Measurements from ENCODE around the gene DGUOK.

The DGUOK gene

GRCh38 chr2:73983322-73984202 is 56.9 kb downstream of the DGUOK start:
- peak; percentile 79 for DNase-seq

- peak; percentile 66 for DNase-seq
Observed at GRCh38 chr2:73984203-73984921, 57.7 kb downstream of the DGUOK start, which contains the start of gene TET3. TET3 (plus strand) TSS chr2:73984910; CDS start chr2:73986404, 1,494 bp downstream.

GRCh38 chr2:73984922-73985307 is 58.2 kb downstream of the DGUOK start:
- DNase-seq = peak; percentile 66

GRCh38 chr2:73985308-73986084 is 58.8 kb downstream of the DGUOK start:
- peak; percentile 56 for DNase-seq

GRCh38 chr2:73986085-73986681 is 59.5 kb downstream of the DGUOK start:
- DNase-seq = no peak

- DNase-seq = peak; percentile 66
Observed at GRCh38 chr2:73987109-73987947, 60.6 kb downstream of the DGUOK start.

- no peak for DNase-seq
Observed at GRCh38 chr2:73987948-73988700, 61.4 kb downstream of the DGUOK start.

- no peak for DNase-seq
Observed at GRCh38 chr2:73989972-73990371, 63.3 kb downstream of the DGUOK start.

- DNase-seq = no peak
Observed at GRCh38 chr2:73990531-73990930, 63.9 kb downstream of the DGUOK start.

GRCh38 chr2:73992036-73992435 is 65.4 kb downstream of the DGUOK start:
- DNase-seq = no peak

- DNase-seq = no peak
Observed at GRCh38 chr2:73993376-73993775, 66.7 kb downstream of the DGUOK start.

GRCh38 chr2:73993778-73994177 is 67.1 kb downstream of the DGUOK start:
- no peak for DNase-seq

GRCh38 chr2:73994178-73994831 is 67.6 kb downstream of the DGUOK start:
- DNase-seq = no peak

GRCh38 chr2:73995810-73996209 is 69.1 kb downstream of the DGUOK start:
- DNase-seq = no peak

GRCh38 chr2:73997813-73998212 is 71.1 kb downstream of the DGUOK start:
- DNase-seq = no peak

- no peak for DNase-seq
Observed at GRCh38 chr2:73998451-73998850, 71.8 kb downstream of the DGUOK start.

- no peak for DNase-seq
Observed at GRCh38 chr2:73998933-73999332, 72.3 kb downstream of the DGUOK start.

GRCh38 chr2:73999881-74000597 is 73.4 kb downstream of the DGUOK start:
- DNase-seq = no peak

- no peak for DNase-seq
Observed at GRCh38 chr2:74000666-74001065, 74.0 kb downstream of the DGUOK start.

GRCh38 chr2:74001121-74001520 is 74.4 kb downstream of the DGUOK start:
- DNase-seq = peak; percentile 37

Data from NCI-H82 (cell line).